Measurements from ENCODE around the gene LTC4S. TPM values are rescaled to one million over a fixed set of nuclear protein-coding genes. Genes with fewer than 3 reads are reported as not detected.

LTC4S gene
- total and polyA plus RNA-seq, 2 donors (not counting 3 experiments of a cell fraction or from before 2014, with no cell fraction given), result 0.95 to 6.3 TPM

DNA sequence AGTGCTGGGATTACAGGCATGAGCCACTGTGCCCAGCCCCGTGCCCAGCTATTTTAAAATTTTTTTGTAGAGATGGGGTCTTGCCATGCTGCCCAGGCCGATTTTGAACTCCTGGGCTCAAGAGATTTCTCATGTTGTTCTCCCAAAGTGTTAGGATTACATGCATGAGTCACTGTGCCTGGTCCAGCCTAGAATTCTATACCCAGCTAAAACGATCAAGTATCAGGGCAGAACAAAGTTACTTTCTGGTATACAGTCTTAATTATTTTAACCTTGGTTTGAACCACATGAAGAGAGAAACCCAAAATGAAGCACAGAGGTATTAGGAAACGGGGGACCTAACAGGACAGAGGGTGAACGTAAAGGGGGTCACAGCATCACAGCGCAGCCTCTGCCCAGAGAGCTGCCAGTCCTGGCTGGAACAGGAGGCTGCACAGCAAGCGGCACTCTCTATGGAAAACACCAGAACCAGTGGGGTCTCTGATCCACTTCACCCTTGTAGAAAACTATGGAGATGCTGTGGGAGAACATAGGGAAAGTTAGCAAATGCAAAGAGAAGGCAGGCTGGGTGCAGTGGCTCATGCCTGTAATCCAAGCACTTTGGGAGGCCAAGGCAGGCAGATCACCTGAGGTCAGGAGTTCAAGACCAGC lies 37.2 kb downstream of the LTC4S start:
- FAIRE-seq (no peak), DNase-seq (ENCODE audit: low read depth, low spot score) (no peak)
- intact Hi-C loops (cut with micrococcal nuclease) (no loop called here), dilution Hi-C loops (cut with MboI; ENCODE audit: extremely low pct_ligation_motif_present, low sequenced_read_pairs) (no loop called here)
- H3K27ac ChIP-seq (ENCODE audit: insufficient read depth, low read depth, low read length), result no peak overlapping the region
- ChIA-PET CTCF (interaction anchor here (0.9 to 2.2 kb wide), 3 partner anchors 29 to 68 kb away, joined by 3 to 9 read pairs (median 3); no protein-coding TSS in a partner anchor), POLR2A (no interaction called here)
- no peak overlapping the region for H3K4me3 ChIP-seq (replicated peaks in 1 of 3; ENCODE audit: insufficient read depth in 1 of 3, low read depth in 1 of 3, low read length in 3 of 3)
- TF ChIP-seq, protein P1, sequence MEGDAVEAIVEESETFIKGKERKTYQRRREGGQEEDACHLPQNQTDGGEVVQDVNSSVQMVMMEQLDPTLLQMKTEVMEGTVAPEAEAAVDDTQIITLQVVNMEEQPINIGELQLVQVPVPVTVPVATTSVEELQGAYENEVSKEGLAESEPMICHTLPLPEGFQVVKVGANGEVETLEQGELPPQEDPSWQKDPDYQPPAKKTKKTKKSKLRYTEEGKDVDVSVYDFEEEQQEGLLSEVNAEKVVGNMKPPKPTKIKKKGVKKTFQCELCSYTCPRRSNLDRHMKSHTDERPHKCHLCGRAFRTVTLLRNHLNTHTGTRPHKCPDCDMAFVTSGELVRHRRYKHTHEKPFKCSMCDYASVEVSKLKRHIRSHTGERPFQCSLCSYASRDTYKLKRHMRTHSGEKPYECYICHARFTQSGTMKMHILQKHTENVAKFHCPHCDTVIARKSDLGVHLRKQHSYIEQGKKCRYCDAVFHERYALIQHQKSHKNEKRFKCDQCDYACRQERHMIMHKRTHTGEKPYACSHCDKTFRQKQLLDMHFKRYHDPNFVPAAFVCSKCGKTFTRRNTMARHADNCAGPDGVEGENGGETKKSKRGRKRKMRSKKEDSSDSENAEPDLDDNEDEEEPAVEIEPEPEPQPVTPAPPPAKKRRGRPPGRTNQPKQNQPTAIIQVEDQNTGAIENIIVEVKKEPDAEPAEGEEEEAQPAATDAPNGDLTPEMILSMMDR (IDR thresholded peaks at IDR 0.05; ENCODE audit: extremely low read depth in 1 of 2, insufficient read depth in 1 of 2, low read depth in 1 of 2, low read length in 2 of 2), result no peak
- H3K27me3 ChIP-seq (ENCODE audit: control insufficient read depth in 2 of 2, insufficient read depth in 2 of 2, low read length in 2 of 2), result no peaks in the 10 kb centered on the region
- H3K79me2 ChIP-seq (ENCODE audit: control insufficient read depth, insufficient read depth, low read length), result peaks cover 5% of the 10 kb centered on the region
- no peaks in the 10 kb centered on the region for H3K9me3 ChIP-seq (replicated peaks; ENCODE audit: control insufficient read depth, insufficient read depth, low read length)
- no peaks in the 10 kb centered on the region for H3K4me1 ChIP-seq (ENCODE audit: control insufficient read depth, extremely low read depth, insufficient read depth, low read length)
- H3K9ac ChIP-seq (replicated peaks; ENCODE audit: extremely low read depth, insufficient read depth, low read length), result no peak overlapping the region
- no TSS peak for BruUV-seq (replicated peaks)
- no peaks in the 10 kb centered on the region for H4K20me1 ChIP-seq (replicated peaks; ENCODE audit: control insufficient read depth, extremely low read depth, insufficient read depth, low read length)
- H2AFZ ChIP-seq (ENCODE audit: low read depth, low read length), result no peak overlapping the region
- H3K36me3 ChIP-seq (ENCODE audit: control insufficient read depth in 2 of 2, extremely low read depth in 1 of 2, insufficient read depth in 2 of 2, low read length in 2 of 2), result peaks cover 19 to 56% of the 10 kb centered on the region in 2 experiments
- H3K4me2 ChIP-seq (ENCODE audit: insufficient read depth, low read length), result no peak overlapping the region
- no peaks in the 10 kb centered on the region for H3K9me1 ChIP-seq (replicated peaks; ENCODE audit: control insufficient read depth, extremely low read depth, insufficient read depth, low read length)

DNA sequence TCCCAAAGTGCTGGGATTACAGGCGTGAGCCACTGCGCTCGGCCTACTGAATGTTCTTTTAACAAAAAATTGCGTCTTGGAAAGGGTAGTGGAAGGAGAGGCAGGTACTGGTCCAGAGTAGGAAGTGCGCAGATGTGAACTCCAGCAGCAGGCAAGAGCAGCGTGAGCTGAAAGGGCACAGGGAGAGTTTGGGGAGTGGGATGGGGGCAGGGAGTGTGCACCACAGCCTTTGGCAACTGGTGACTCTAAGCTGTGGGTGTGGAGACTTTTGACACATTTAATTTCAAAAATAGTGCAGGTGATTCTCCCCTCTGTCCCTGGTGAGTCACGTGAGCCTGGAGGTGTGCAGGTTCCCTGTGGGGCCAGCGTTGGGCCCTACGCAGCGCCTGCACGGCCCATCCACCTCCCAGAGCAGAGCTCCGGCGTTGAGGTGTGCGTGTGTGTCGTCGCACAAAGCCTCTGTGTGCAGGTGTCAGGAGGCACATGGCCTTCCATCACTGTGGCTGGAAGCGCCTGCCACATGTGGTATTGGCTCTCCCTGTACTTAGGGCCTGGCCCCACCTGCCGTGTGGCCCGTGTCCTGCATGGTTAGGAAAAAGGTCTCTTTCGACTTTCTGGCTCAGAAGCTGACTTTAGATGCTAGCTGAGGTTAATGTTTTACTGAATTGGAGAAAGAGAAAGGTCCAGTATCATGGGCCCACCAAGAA lies 38.4 kb downstream of the LTC4S start:
- Histone ChIP-seq H3K4me3 (replicated peaks in 1 of 3; ENCODE audit: insufficient read depth in 1 of 3, low read depth in 1 of 3, low read length in 3 of 3) (no peak overlapping the region), H2AFZ (ENCODE audit: low read depth, low read length) (no peak overlapping the region), H3K27ac (ENCODE audit: insufficient read depth, low read depth, low read length) (no peak overlapping the region), H4K20me1 (replicated peaks; ENCODE audit: control insufficient read depth, extremely low read depth, insufficient read depth, low read length) (no peaks in the 10 kb centered on the region), H3K27me3 (ENCODE audit: control insufficient read depth in 2 of 2, insufficient read depth in 2 of 2, low read length in 2 of 2) (no peaks in the 10 kb centered on the region), H3K9me3 (replicated peaks; ENCODE audit: control insufficient read depth, insufficient read depth, low read length) (no peaks in the 10 kb centered on the region), H3K4me2 (ENCODE audit: insufficient read depth, low read length) (no peak overlapping the region), H3K36me3 (ENCODE audit: control insufficient read depth in 2 of 2, extremely low read depth in 1 of 2, insufficient read depth in 2 of 2, low read length in 2 of 2) (peaks cover 18 to 61% of the 10 kb centered on the region in 2 experiments), H3K9ac (replicated peaks; ENCODE audit: extremely low read depth, insufficient read depth, low read length) (no peak overlapping the region), H3K79me2 (ENCODE audit: control insufficient read depth, insufficient read depth, low read length) (peaks cover 2% of the 10 kb centered on the region), H3K9me1 (replicated peaks; ENCODE audit: control insufficient read depth, extremely low read depth, insufficient read depth, low read length) (no peaks in the 10 kb centered on the region), H3K4me1 (ENCODE audit: control insufficient read depth, extremely low read depth, insufficient read depth, low read length) (no peaks in the 10 kb centered on the region)
- DNase-seq (ENCODE audit: low read depth, low spot score), result no peak
- CTCF ChIA-PET, result interaction anchor here (1.5 kb wide), 1 partner anchor 30 kb away, joined by 3 read pairs; no protein-coding TSS in a partner anchor
- BruUV-seq (replicated peaks), result no TSS peak
- intact Hi-C loops (cut with micrococcal nuclease) (no loop called here), dilution Hi-C loops (cut with MboI; ENCODE audit: extremely low pct_ligation_motif_present, low sequenced_read_pairs) (no loop called here)
- POLR2A ChIA-PET, result interaction anchor here (1.1 kb wide), 1 partner anchor 11 kb away, joined by 3 read pairs; the partner anchor contains the start of gene SQSTM1
- TF ChIP-seq FOS (IDR thresholded peaks at IDR 0.05; ENCODE audit: borderline replicate concordance, insufficient read depth, low read length) (no peak), POLR2A (IDR thresholded peaks at IDR 0.05; ENCODE audit: low read depth, low read length) (peak; percentile 44)
- no peak for FAIRE-seq

All from endothelial cell of umbilical vein (primary cell).